ENCODE measurements around the gene TBC1D26.
A peak's percentile ranks its signal among the peaks of the same experiment; 100 is the strongest.
"Not testable (repeated sequence)": the region's sequence is repeated elsewhere in the genome, so short reads cannot be mapped to it uniquely, and the experiment has no call there.

The TBC1D26 gene

DNA sequence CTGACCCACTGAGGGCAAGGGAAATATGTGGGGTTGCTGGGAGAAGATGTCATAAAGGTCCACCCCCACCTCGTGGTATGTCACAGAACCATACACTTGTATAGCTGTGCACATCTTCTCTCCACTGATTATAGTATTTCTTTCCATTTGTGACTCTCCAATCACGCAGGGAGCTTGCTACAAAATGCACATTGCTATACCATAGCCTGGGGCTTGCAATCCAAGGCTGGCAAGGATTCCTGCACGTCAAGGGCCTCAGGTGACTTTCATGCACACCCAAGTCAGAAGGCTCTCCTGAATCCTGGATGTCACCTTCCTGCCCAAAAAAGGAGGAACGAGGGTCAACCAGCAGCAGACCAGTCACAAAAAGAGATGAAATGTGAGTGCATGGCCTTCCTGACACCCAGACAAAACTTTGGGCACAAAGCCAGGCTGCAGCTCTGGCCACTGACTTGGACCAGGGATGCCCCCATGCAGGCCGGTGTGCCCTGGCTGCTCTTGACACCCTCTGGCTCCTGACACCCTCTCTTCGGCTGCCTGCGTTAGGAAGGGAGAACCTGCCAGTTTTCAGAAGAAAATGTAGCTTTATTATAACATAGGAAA is 12.1 kb downstream of the TBC1D26 start:
- no peak for DNase-seq

DNA sequence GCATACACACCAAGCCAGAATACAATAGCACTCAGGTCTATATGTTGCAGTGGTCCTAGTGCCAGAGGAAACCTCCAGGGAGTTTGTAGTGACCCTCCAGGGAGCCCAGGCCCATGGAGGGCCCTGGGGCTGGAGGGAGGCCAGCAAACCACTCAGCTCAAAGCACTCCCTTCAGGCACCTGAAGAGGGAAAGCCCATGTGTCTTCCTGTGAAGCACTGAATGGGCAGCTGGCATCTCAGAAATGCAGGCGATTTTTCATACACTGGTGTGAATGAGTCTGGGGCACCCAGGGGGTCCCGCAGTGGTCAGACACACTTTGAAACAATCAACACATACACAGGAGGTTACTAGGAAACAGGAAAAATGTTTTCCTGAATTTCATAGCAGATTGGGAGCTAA is 12.8 kb downstream of the TBC1D26 start:
- no peak for DNase-seq

DNA sequence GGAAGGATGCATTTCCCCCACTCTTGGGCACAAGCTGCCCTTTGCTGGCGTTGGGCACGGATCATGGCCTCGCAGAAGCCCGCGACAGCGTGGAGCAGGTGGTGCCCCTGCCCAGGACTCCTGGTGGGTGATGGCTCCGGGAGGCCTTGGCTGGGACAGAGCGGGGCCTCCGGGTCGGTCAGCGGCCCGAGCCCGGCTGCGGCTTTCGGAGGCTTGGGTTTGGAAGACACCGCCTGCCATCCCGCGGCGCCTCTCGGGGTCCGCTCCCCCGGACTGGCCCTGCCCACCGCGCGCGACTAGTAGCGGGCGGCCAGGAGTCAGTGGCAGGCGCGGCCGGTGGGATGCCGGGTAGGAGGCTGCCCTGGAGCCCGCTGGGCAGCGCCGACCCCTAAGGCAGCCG is 17.3 kb downstream of the TBC1D26 start:
- not testable (repeated sequence) for DNase-seq

DNA sequence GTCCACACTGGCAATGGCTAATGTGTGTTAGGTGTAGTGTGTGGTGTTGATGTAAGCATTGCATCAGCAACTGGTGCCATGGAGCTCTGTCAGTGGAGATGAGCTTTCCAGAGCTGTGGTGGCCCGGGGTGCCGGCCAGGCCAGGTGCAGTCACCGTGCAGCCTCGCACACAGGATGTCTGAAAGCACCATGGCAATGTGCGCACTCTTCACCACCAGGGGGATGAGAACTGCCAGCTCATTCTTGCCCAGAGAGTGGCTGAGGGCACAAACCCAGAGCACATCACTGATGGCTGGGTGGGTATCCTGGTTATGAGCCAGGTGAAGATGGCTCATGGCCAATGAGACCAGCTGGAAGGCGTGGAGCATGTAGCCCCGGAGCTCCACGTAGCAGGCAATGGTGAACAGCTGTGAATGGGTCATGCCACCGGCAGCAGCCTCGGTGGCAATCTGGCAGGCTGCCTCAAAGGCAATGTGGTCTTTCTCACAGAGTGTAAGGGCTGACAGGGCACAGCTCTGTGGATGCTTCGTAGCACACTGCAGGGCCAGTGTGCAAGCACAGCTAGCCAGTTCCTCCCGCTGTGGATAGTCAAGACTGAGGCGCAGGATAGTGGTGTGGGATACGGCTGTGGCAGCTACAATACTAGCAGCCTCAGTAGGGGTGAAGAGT is 36.9 kb downstream of the TBC1D26 start:
- not testable (repeated sequence) for DNase-seq

DNA sequence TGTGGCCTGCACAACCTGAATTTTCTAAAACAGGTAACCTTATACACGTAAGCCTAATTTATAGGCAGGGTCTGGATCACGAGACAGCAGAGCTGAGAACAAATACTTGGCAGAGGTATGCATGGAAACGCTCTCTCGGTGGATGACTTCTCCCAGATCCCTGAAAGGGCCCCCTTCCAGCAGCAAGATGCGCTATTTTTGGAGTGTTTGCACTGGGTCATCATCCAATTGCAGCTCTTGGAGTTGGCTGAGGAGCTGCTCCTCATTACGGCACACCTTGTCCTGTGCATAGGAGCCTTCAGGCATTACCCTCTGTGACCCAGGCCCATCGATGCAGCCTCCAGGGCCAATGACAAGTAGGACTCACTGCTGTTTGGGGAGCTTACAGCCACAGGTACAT is 38.6 kb downstream of the TBC1D26 start:
- DNase-seq: not testable (repeated sequence)

DNA sequence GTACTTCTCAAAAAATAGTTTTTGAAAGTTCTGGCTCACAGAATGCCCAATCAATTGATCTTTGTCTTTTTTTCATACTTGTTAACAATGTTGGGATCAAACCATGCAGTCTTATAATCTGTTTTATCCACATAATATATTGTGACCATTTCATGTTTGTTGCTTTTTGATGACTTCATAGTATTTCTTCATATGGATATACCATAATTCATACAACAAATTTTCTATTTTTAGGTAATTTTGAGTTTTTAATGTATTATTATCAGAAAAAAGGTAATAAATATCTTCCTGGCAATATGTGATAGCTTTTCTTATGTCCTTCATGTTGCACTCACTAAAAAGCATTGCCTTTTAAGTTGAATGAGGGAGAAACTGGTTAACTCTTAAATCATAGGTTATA is 44.8 kb downstream of the TBC1D26 start:
- no peak for DNase-seq

DNA sequence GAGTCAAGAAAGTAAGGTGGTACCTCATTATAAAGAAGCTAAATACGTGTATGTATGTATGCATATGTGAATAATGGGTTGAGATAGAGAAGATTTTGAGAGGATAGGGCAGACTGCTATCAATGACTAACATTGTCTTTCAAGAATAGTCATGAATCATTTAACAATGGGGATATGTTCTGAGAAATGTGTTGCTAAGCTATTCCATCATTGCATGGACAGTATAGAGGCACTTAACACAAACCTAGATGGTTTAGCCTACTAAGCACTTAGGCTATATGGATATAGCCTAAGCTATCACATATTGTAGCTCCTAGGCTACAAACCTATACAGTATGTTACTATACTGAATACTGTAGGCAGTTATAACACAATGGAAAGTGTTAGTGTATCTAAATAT is 45.2 kb downstream of the TBC1D26 start:
- no peak for DNase-seq

DNA sequence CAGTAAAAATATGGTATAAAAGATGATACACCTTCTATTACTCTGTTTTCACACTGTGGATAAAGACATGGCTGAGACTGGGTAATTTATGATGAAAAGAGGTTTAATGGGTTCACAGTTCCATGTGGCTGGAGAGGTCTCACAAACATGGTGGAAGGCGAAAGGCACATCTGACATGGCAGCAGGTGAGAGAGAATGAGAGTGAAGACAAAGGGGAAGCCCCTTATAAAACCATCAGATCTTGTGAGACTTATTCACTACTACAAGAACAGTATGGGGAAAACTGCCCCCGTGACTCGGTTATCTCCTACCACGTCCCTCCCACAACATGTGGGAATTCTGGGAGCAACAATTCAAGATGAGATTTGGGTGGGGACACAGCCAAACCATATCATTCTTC is 45.6 kb downstream of the TBC1D26 start:
- DNase-seq: no peak

DNA sequence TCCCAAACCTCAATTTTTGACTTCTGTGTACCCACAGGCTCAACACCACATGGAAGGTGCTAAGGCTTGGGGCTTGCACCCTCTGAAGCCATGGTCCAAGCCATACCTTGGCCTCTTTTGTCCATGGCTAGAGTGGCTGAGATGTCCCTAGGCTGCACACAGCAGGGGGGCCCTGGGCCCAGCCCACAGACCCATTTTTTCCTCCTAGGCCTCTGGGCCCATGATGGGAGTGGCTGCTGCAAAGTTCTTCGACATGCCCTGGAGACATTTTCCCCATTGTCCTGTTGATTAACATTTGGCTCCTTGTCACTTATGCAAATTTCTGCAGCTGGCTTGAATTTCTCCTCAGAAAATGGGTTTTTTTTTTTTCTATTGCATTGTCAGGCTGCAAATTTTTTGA is 47.0 kb downstream of the TBC1D26 start:
- DNase-seq: no peak

DNA sequence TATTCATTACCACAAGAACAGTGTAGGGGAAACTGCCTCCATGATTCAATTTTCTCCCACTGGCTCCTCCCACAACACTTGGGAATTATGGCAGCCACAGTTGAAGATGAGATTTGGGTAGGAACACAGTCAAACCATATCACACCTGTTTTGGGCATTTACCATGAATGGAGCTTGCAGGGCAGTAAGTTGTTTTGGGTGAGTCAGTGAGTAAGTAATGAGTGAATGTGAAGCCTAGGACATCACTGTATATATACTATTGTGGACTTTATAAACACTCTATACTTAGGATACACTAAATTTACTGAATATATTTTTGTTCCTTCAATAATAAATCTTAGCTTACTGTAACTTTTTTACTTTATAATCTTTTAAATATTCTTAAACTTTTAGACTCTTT is 48.1 kb downstream of the TBC1D26 start:
- no peak for DNase-seq

DNA sequence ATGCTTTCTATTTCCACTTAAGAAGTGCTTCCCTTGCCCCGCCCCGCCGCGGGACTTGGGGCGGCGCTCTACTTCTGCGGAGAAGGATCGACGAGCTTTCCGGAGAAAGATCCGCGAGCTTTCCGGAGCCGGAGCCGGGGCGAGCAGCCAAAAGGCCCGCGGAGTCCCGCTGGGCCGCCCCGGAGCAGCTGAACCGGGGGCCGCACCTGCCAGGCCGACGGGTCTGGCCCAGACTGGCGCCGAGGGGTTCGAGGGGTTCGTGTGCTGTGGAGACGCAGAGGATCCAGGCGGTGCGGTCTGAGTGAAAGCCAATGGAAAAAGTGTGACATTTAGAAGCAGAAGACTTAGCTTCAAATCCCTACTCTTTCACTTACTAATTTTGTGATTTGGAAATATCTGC is 50.8 kb downstream of the TBC1D26 start:
- peak; percentile 19 to 20 for DNase-seq

DNA sequence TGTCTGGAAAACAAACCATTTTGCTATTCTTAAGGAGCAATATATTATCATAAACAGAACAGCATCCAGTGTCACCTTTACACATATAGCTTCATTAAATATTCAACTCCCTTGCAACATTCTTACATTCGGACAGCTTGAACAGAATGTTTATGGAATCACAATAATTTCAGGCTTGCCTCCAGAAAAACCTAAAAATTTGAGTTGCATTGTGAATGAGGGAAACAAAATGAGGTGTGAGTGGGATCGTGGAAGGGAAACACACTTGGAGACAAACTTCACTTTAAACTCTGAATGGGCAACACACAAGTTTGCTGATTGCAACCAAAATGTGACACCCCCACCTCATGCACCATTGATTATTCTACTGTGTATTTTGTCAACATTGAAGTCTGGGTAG is 51.4 kb downstream of the TBC1D26 start:
- DNase-seq: no peak

DNA sequence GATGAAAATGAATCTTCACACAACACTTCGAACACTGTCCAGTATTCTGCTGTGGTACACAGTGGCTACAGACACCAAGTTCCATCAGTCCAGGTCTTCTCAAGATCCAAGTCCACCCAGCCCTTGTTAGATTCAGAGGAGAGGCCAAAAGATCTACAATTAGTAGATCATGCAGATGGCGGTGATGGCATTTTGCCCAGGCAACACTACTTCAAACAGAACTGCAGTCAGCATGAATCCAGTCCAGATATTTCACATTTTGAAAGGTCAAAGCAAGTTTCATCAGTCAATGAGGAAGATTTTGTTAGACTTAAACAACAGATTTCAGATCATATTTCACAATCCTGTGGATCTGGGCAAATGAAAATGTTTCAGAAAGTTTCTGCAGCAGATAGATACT is 52.3 kb downstream of the TBC1D26 start:
- DNase-seq: not testable (repeated sequence)

DNA sequence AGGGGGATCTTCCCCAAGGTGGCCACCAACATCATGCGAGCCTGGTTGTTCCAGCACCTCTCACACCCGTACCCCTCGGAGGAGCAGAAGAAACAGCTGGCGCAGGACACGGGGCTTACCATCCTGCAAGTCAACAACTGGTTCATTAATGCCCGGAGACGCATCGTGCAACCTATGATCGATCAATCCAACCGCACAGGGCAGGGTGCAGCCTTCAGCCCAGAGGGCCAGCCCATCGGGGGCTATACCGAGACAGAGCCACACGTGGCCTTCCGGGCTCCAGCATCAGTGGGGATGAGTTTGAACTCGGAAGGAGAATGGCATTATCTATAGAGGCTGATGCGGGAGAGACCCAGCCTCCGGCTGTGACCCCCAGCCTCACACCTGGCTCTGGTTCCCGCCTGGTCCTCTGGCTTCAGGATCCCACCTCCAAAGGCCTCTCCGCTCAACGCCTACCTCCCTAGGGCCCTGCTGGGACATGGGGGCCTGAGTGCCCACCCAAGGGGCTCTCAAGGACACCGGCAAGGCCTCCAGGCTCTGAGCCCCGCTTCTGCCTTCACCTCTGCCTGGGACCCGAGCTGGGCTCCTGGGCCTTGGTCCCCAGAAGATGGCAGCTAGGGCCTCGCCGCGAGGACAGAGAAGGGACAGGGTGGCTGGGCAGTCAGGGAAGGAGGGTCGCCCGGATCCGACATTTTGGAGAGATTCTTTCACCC is 55.4 kb downstream of the TBC1D26 start:
- DNase-seq: not testable (repeated sequence)

DNA sequence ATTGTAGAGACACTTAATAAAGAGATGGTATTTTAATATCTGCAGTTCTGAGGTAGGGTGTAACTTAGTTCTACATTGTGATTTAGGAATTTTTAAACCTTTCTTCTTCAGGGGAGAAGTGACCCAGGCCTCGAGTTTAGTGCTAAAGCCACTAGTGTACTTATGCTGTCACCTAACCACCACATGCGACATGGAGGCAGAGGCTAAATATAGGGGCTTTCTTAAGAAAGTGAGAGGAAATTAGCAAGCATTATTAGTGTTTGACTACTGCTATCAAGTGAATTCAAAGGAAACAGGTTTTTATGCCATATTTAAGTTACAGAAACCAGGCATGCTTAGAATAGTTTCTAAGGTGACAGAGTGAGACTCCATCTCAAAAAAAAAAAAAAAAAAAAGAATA is 56.3 kb downstream of the TBC1D26 start:
- DNase-seq: not testable (repeated sequence)
